Large intestine (tissue), 3 donors: ENCODE results near the gene CD248. TPM values are rescaled to one million over a fixed set of nuclear protein-coding genes. Genes with fewer than 3 reads are reported as not detected.

ENCODE experiments used
- DNase-seq, 2 donors: peaks; one replicate each; pipeline versions ENCODE4 v3.0.0 to v3.0.0-alpha.2; 2013
- H3K27ac ChIP-seq: one replicate; pipeline ENCODE4 v1.5.1; 2013; ENCODE audit warnings: low read length
- H3K27me3 ChIP-seq: 2 replicates; pipeline ENCODE4 v1.6.1; 2013; ENCODE audit warnings: low read length; ENCODE audit not compliant: control insufficient read depth, insufficient read depth
- H3K36me3 ChIP-seq: 2 replicates; pipeline ENCODE4 v1.6.1; 2013; ENCODE audit warnings: low read length; ENCODE audit not compliant: control insufficient read depth, insufficient read depth
- H3K4me1 ChIP-seq: one replicate; pipeline ENCODE4 v1.6.1; 2013; ENCODE audit warnings: low read length; ENCODE audit not compliant: control insufficient read depth, insufficient read depth
- H3K4me3 ChIP-seq: one replicate; pipeline ENCODE4 v1.5.1; 2013; ENCODE audit warnings: low read length
- H3K9me3 ChIP-seq: one replicate; pipeline ENCODE4 v1.6.1; 2013; ENCODE audit warnings: mild to moderate bottlenecking, low read depth, low read length, moderate library complexity; ENCODE audit not compliant: control insufficient read depth
- WGBS: methylation state at CpG from one replicate; pipeline ENCODE4 v1.1.5; 2013; ENCODE audit warnings: low lambda C conversion rate; ENCODE audit not compliant: insufficient coverage; 5-methylcytosine and 5-hydroxymethylcytosine counted together
- polyA plus RNA-seq: library from polyadenylated mRNA; unstranded; fragments of 120-200 nt; gene quantifications from one replicate; pipeline ENCODE4 v1.2.1, GENCODE V29; 2013

The CD248 gene
- polyA plus RNA-seq, 1 donor, result 24.6 TPM

DNA sequence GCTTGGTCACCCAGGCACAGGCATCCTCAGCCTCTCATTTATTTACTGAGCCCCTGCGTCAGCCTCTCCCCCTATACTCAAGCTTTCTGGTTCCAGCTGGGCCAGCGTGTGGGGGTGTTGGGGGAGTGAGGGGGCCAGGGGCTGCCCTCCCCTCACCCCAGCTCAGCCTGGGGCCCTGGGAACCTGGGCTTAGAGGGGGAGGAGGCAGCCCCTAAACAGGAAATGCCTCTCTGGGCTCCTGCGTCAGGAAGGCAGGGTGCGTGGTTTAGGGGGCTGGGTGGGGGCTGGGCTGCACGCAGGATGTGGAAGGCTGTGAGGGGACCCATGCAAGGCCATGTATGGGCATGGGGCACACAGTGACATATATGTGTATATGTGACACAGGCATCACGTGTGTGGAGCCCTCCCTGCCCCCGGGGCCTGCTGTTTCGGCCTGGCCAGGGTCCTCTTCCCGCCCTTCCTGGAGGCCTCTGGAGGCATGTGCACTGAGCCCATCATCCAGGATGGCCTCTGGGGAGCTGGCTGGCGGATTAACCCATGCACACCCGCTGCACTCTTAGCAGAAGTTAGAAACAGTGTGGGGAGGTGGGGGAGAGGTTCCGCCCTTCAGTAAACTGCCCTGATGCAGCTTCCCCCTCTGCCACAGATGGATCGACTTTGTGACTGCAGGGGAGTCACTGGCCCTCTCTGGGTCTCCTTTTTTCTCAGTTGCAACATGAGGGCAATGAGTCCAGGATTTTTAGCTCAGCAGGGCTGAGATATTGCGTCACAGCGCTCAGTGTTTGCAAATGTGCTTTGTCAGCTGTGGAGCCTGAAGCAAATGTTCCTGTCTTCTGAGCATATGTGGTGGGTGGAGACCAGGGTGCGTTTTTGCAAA lies 1.1 kb upstream of the CD248 start:
- peak overlapping the region; percentile 79 for H3K27ac ChIP-seq
- H3K4me3 ChIP-seq, result no peak overlapping the region
- peak; percentile 66 to 71 for DNase-seq
- H3K27me3 ChIP-seq, result no peaks in the 10 kb centered on the region
- WGBS, result no CpG with 5 or more reads among the region's 16 CpGs
- no peaks in the 10 kb centered on the region for H3K36me3 ChIP-seq
- H3K9me3 ChIP-seq, result peaks cover 5% of the 10 kb centered on the region
- peaks cover 33% of the 10 kb centered on the region for H3K4me1 ChIP-seq

DNA sequence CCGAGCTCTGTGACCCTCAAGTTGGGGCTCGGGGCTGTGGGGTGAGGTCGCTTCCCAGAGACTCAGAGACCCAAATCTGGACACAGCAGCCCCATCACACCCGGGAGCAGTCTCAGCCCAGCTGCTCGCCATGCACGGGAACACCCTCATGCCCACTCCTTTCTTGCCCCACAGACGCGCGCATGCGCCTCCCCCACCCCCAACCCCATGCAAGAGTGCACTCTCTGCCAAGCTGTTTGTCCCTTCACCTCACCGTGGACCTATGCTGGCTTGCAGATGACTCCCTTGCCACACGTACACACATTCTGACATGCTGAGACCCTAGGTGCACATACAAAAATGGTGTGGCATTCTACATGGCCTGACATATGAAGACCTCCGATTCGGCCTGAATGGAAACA lies 478 bp upstream of the CD248 start:
- H3K4me3 ChIP-seq, result peak overlapping the region; percentile 15
- WGBS, result 68% methylated on average over 4 of the region's 14 CpGs
- peak in 1 of 2 donors; percentile 29 for DNase-seq
- H3K27me3 ChIP-seq, result no peaks in the 10 kb centered on the region
- no peaks in the 10 kb centered on the region for H3K36me3 ChIP-seq
- H3K9me3 ChIP-seq, result peaks cover 5% of the 10 kb centered on the region
- H3K4me1 ChIP-seq, result peaks cover 34% of the 10 kb centered on the region
- H3K27ac ChIP-seq, result peak overlapping the region; percentile 79

DNA sequence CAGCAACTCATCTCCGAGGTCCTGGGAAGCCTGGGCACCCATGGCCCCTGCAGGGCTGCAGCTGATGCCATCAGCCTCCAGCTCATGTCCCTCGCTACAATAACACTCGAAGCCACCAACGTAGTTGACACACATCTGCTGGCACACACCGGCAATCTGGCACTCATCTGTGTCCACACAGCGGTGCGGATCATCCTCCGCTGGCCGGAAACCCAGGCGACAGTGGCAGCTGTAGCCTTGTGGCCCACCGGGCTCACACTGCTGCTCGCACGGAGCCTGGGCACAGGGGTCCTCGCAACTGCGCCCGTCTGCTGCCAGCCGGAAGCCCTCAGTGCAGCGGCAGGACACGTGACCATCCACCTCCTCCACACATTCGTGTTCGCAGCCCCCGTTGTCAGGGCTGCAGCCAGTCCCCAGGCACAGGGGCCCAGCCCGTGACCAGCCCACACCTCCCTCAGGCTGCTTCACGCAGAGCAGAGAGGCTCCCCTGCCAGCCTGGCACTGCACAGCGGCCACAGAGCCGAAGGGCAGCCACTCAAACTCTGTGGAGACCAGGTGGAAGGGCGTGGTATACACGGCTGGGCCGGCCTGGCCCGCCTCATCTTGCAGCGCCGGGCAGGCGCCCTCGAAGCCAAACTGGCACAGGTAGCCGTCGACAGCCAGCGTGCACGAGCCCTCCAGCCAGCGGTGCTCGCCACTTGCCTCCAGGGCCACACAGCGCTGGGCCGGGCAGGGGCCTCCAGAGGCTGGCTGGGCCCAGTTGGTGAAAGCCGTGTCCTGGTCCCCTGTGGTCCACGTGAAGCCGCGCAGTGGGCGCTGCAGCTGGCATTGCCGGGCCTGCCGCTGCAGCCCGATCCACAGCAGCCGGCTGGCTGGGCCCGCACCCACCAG lies 678 bp downstream of the CD248 start:
- no peaks in the 10 kb centered on the region for H3K27me3 ChIP-seq
- peak overlapping the region; percentile 49 for H3K27ac ChIP-seq
- DNase-seq, result no peak
- H3K4me1 ChIP-seq, result peaks cover 34% of the 10 kb centered on the region
- no peaks in the 10 kb centered on the region for H3K36me3 ChIP-seq
- no CpG with 5 or more reads among the region's 52 CpGs for WGBS
- H3K9me3 ChIP-seq, result peaks cover 5% of the 10 kb centered on the region
- H3K4me3 ChIP-seq, result peak overlapping the region; percentile 59

DNA sequence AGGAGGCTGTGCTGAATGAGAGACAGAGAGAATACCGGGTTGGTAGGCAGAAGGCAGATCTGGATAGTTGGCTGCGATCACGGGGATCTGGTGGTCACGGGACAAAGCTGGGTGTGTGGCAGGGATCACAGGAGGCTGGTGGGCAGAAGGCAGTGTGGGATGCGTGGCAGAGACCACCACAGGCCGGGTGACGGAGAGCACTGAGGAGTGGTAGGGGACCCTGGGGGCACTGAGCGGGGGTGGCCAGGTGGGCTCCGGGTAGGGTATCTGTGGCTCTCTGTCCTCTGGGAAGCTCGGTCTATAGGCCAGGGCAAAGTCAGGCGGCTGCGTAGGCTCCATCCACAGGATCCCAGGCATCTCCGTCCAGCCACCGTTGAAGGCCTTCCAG lies 1.4 kb downstream of the CD248 start:
- Histone ChIP-seq H3K4me1 (peaks cover 34% of the 10 kb centered on the region), H3K36me3 (no peaks in the 10 kb centered on the region), H3K4me3 (peak overlapping the region; percentile 59), H3K27ac (peak overlapping the region; percentile 49), H3K27me3 (no peaks in the 10 kb centered on the region), H3K9me3 (peaks cover 5% of the 10 kb centered on the region)
- WGBS, result no CpG with 5 or more reads among the region's 14 CpGs
- no peak for DNase-seq

DNA sequence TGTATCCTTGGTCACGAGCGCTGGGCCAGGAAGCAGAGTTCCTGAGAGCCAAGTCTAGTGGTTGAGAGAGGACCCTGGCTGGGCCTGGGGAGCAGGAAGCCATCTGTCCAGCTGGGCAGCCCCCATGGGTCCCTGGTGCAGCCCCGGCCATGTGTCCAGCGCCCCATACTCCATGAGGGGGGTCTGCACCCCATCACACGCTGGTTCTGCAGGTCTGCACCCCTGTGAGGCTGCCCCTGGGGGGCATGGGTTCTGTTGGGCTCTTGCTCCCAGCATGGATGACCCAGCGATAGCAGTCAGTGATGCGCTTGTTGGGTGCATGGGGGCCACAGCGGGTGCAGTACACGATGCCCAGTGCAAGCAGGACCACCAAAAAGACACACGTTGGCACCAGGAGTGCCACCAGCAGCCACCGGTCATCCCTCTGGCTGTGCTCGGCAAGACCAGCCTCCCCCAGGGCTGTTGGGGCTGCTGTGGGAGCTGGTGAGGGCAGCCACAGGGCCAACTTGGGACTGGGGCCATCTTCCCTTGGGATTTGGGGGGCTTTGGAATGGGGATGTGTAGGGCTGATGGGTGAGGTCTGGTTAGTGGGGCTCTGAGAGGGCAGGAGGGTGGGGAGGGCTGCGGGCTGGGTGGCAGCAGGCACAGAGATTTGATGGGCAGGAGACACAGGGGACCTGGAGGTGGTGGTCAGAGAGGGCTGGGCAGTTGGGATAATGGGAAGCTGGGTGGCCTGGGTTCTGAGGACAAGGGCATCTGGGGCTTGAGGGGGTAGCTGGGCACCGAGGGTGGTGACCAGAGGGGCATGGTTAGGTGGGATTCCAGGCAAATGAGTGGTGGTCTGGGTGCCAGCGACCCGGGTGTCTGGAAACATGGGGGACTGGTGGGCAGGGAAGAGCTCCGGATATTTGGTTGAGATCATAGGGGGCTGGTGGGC lies 2.0 kb downstream of the CD248 start:
- peaks cover 34% of the 10 kb centered on the region for H3K4me1 ChIP-seq
- H3K27me3 ChIP-seq, result no peaks in the 10 kb centered on the region
- H3K27ac ChIP-seq, result peak overlapping the region; percentile 99
- no peaks in the 10 kb centered on the region for H3K36me3 ChIP-seq
- H3K9me3 ChIP-seq, result peaks cover 5% of the 10 kb centered on the region
- H3K4me3 ChIP-seq, result peak overlapping the region; percentile 59
- DNase-seq, result no peak
- no CpG with 5 or more reads among the region's 17 CpGs for WGBS

DNA sequence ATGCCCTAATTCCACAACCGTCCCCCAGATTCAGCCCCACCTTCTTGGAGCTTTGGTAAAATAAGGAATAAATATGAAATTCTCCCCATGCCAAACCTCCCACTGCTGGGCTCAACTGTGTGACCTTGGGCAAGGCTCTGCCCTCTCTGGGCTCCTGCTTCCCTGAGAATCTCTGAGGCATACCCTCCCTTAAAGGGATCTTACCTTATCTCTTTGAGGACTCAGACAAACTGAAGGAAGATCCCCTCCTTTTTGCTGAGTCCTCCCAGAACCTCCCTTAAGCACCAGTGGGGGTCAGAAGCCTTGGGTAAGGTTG lies 2.7 kb downstream of the CD248 start:
- WGBS, result no CpG with 5 or more reads among the region's 1 CpG
- H3K36me3 ChIP-seq, result no peaks in the 10 kb centered on the region
- no peaks in the 10 kb centered on the region for H3K9me3 ChIP-seq
- H3K27me3 ChIP-seq, result no peaks in the 10 kb centered on the region
- no peak for DNase-seq
- peak overlapping the region; percentile 59 for H3K4me3 ChIP-seq
- peaks cover 34% of the 10 kb centered on the region for H3K4me1 ChIP-seq
- peak overlapping the region; percentile 99 for H3K27ac ChIP-seq

DNA sequence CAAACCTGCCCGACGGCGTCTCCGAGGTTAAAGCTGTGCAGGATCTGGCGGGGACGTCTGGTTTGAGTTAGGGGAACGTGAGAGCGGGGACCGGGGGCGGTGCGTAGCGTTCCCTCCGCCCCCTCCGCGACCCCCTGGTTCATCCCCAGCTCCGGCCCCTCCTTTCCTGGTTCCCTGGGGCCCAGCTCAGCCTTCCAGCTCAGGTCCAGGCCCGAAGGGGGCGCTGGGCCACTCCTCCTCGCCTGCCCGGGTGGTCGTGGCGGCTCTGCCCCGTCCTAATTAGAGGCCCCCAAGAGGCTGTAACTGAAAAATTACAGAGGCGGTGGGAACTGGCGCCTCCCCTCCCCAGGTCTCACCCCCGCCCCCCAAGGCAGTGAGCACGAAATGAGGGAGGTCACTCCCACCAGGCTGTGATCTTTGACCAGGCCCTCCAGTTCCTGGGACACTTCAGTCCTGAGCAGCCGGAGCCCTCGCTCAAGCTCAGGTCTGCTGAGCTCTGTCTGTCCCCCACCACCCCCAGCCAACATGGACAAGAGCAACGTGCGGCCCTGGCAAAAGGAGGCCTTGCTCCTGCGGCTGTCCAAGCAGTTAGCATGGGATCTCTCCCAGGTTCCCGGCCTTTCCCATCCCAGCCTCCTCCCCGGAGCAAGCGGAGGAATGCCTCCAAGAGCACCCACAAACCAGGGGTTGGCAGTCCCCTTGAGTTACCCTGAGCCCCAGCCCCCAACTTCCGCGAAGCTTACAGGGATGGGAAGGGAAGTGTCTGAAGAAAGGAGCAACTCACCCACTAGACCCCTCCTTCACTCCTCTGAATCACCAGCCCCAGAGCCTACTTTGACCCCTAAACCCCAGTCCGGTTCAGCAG lies 3.3 kb downstream of the CD248 start:
- Histone ChIP-seq H3K9me3 (no peaks in the 10 kb centered on the region), H3K36me3 (no peaks in the 10 kb centered on the region), H3K27ac (peak overlapping the region; percentile 99), H3K4me1 (peaks cover 28% of the 10 kb centered on the region), H3K27me3 (no peaks in the 10 kb centered on the region), H3K4me3 (peak overlapping the region; percentile 59)
- DNase-seq, result peak in 1 of 2 donors; percentile 60
- no CpG with 5 or more reads among the region's 38 CpGs for WGBS

DNA sequence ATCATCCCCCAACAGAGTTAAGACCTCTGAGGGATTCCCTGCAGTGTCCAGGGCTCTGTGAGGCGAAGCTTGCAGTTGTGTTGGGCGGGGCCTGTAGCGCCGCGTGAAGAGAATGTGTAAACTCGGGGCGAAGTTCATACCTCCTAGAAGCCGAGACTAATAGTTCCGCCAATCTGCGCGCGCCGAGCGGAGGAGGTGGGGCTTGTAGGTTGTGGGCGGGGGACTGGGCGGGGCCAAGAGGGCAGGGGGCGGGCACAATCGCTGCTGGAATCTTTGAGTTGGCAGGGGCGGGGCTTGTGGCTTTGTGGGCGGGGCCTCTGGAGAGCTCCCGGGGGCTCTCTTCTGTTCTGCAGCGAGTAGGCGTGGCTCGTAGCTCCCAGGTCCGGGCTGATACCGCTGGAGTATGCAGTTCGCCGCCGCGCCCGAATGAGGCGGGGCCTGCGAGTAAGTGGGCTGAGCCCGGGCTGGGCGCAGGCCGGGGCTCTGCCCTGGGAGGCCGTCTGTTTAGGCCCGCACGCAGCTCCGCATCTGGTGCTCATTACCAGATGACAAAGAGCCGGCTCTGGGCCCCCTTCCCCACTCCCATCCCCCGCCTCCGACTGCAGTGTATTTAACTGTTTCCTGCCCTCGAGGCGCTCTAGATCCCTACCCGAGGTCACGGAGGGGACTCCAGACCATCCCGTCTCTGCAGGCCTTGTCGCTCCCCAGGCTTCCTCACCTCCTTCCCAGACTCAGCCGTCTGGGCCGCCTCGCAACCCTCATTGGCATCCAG lies 4.1 kb downstream of the CD248 start:
- Histone ChIP-seq H3K4me1 (peaks cover 20% of the 10 kb centered on the region), H3K36me3 (no peaks in the 10 kb centered on the region), H3K27ac (peak overlapping the region; percentile 99), H3K27me3 (no peaks in the 10 kb centered on the region), H3K9me3 (no peaks in the 10 kb centered on the region), H3K4me3 (peak overlapping the region; percentile 59)
- WGBS, result no CpG with 5 or more reads among the region's 52 CpGs
- peak; percentile 99 for DNase-seq
